ENCODE data around the gene SPTLC2. TPM values are rescaled to one million over a fixed set of nuclear protein-coding genes. Genes with fewer than 3 reads are reported as not detected.

SPTLC2 gene
- total RNA-seq, 1 donor from 2014 or later = 23.1 TPM

DNA sequence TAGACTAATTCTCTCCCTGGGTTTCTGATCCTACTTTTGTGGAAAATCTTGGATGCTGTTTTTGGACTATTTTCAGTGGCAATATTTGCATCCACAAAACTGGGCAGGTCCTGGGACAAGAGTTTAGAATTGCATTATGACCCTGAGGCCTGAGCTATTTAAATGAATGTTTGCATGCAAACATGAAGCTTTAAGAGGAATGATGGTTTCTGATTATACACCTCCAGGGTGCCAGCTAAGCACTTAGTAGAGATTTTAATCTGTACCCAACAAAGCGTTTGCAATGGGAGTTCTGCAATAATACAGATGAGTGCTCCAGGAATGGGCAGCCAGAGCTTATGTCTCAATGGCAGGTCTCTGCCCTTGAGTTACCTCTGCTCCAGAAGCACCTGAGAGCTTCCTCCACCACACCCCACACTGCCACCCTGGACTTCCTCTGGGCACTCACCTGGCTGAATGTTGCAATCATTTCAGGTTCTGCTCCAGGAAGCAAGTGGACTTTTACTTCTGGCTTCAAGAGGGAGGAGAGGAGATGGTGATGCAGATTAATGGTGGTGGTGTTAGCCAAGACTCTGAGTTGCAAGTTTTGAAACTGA lies 6.0 kb upstream of the SPTLC2 start:
- Histone ChIP-seq H3K4me3 (no peak overlapping the region), H3K36me3 (no peaks in the 10 kb centered on the region), H3K4me1 (no peaks in the 10 kb centered on the region), H3K9me3 (no peaks in the 10 kb centered on the region), H3K27me3 (no peaks in the 10 kb centered on the region), H3K27ac (no peak overlapping the region)
- peak in 1 of 2 donors; percentile 52 for DNase-seq (ENCODE audit: extremely low spot score in 2 of 2)
- TF ChIP-seq, protein P1, sequence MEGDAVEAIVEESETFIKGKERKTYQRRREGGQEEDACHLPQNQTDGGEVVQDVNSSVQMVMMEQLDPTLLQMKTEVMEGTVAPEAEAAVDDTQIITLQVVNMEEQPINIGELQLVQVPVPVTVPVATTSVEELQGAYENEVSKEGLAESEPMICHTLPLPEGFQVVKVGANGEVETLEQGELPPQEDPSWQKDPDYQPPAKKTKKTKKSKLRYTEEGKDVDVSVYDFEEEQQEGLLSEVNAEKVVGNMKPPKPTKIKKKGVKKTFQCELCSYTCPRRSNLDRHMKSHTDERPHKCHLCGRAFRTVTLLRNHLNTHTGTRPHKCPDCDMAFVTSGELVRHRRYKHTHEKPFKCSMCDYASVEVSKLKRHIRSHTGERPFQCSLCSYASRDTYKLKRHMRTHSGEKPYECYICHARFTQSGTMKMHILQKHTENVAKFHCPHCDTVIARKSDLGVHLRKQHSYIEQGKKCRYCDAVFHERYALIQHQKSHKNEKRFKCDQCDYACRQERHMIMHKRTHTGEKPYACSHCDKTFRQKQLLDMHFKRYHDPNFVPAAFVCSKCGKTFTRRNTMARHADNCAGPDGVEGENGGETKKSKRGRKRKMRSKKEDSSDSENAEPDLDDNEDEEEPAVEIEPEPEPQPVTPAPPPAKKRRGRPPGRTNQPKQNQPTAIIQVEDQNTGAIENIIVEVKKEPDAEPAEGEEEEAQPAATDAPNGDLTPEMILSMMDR (IDR thresholded peaks at IDR 0.05) = no peak
- no peak for TF ChIP-seq POLR2AphosphoS5 (IDR thresholded peaks at IDR 0.05; ENCODE audit: insufficient read depth in 1 of 2, low read depth in 1 of 2)
- no peak for TF ChIP-seq POLR2A (IDR thresholded peaks at IDR 0.05)
- intact Hi-C loops (cut with DNase I) = no loop called here

DNA sequence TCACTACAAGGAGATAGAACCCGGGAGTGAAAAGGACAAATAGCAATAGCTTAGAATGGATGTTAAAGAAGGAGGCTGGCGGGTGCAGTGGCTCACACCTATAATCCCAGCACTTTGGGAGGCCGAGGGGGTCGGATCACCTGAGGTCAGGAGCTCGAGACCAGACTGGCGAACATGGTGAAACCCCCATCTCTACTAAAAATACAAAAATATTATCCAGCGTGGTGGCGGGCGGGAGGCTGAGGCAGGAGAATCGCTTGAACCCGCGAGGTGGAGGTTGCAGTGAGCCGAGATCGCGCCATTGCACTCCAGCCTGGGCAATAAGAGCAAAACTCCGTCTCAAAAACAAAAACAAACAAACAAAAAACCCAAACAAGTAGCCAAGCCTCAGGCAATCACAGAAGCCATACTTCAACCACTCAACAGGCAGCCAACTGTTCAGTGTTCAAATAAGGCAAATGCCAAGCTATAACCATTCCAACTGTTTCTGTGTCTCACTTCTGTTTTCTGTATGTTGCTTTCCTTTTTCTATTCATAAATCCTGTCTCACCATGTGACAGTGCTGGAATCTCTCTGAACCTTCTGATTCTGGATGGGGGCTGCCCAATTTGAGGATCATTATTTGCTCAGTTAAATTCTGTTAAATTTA lies 3.9 kb upstream of the SPTLC2 start:
- TF ChIP-seq POLR2AphosphoS5 (IDR thresholded peaks at IDR 0.05; ENCODE audit: insufficient read depth in 1 of 2, low read depth in 1 of 2) (no peak), POLR2A (IDR thresholded peaks at IDR 0.05) (no peak)
- TF ChIP-seq, protein P1 (IDR thresholded peaks at IDR 0.05) = no peak
- intact Hi-C loops (cut with DNase I) = no loop called here
- no peaks in the 10 kb centered on the region for H3K36me3 ChIP-seq
- no peaks in the 10 kb centered on the region for H3K9me3 ChIP-seq
- H3K27ac ChIP-seq = no peak overlapping the region
- DNase-seq (ENCODE audit: extremely low spot score in 2 of 2) = peak in 1 of 2 donors; percentile 42
- H3K27me3 ChIP-seq = no peaks in the 10 kb centered on the region
- H3K4me1 ChIP-seq = peaks cover 6% of the 10 kb centered on the region
- no peak overlapping the region for H3K4me3 ChIP-seq

DNA sequence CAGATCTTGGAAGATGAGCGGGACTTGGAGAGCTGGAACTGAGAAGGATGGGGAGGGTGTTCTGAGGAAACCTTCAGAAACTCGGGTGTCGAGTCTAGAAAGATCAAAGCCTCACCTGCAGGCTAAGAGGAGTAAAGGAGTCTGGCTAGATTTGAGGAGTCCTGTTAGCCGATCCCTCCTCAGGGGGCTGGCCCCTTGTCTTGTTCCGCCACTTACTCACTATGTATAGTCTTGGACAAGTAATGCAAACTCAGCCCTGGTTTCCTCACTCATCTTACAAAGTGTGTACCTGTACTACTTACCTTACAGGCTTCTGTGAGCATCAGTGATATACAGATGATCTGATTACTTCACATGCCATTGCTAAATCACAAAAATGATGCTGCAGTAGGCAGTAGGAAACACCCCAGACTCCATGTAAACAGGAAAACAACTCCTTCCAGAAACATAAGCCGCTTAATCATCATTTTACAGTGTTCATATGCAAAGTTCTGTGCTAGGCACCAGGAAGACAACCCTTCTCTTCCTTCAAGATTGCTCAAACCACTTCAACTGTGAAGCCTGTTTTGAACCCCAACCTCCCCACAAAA lies 2.0 kb upstream of the SPTLC2 start:
- H3K27ac ChIP-seq = no peak overlapping the region
- no peaks in the 10 kb centered on the region for H3K9me3 ChIP-seq
- intact Hi-C loops (cut with DNase I) = no loop called here
- TF ChIP-seq POLR2AphosphoS5 (IDR thresholded peaks at IDR 0.05; ENCODE audit: insufficient read depth in 1 of 2, low read depth in 1 of 2) (no peak), POLR2A (IDR thresholded peaks at IDR 0.05) (no peak)
- TF ChIP-seq, protein P1 (IDR thresholded peaks at IDR 0.05) = no peak
- H3K36me3 ChIP-seq = no peaks in the 10 kb centered on the region
- DNase-seq (ENCODE audit: extremely low spot score in 2 of 2) = peak in 1 of 2 donors; percentile 70
- no peaks in the 10 kb centered on the region for H3K27me3 ChIP-seq
- H3K4me3 ChIP-seq = no peak overlapping the region
- peaks cover 14% of the 10 kb centered on the region for H3K4me1 ChIP-seq

DNA sequence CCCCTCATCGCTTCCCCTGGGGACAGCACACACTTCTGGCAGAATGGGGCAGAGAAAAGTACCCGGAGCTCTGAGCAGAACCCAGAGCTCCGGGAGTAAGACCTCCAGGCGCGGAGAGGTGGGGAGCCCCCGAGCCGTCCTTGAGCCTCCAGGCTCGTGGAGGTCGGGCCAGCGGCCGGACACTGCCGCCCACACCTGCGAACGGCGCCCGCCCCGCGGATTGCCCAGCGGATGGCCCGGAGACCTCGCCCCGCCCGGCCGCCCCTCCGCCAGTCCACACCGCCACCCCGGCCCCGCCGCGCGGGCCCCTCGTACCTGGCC lies 344 bp downstream of the SPTLC2 start:
- Histone ChIP-seq H3K4me3 (peak overlapping the region; percentile 70 to 93), H3K36me3 (no peaks in the 10 kb centered on the region)

More for the DNA sequence above, 344 bp downstream of the SPTLC2 start:
- Histone ChIP-seq H3K27ac (peak overlapping the region; percentile 80), H3K27me3 (no peaks in the 10 kb centered on the region), H3K9me3 (no peaks in the 10 kb centered on the region), H3K4me1 (peaks cover 14% of the 10 kb centered on the region)
- intact Hi-C loops (cut with DNase I) = no loop called here
- DNase-seq (ENCODE audit: extremely low spot score in 2 of 2) = no peak
- no peak for TF ChIP-seq POLR2A (IDR thresholded peaks at IDR 0.05)
- TF ChIP-seq POLR2AphosphoS5 (IDR thresholded peaks at IDR 0.05; ENCODE audit: insufficient read depth in 1 of 2, low read depth in 1 of 2) = no peak
- TF ChIP-seq, protein P1 (IDR thresholded peaks at IDR 0.05) = no peak
